Lung (tissue), 12 donors: ENCODE results near the gene RILPL1. TPM values are rescaled to one million over a fixed set of nuclear protein-coding genes. Genes with fewer than 3 reads are reported as not detected.
A peak's percentile ranks its signal among the peaks of the same experiment; 100 is the strongest.
"Not testable (repeated sequence)": the region's sequence is repeated elsewhere in the genome, so short reads cannot be mapped to it uniquely, and the experiment has no call there.

ENCODE experiments used
- ATAC-seq: fragments of 200-7000 bp; cut with Tn5 transposase; one replicate; pipeline ENCODE4 v1.9.1; 2020; ENCODE audit warnings: moderate number of reproducible peaks; ENCODE audit not compliant: insufficient read depth, low FRiP score
- DNase-seq, 3 donors: peaks; one replicate each; pipeline ENCODE4 v3.0.0-alpha.2; 2013 to 2017
- H3K27ac ChIP-seq, 2 donors: one replicate each; pipeline ENCODE4 v1.5.1; 2013; ENCODE audit warnings: mild to moderate bottlenecking in 2 of 2, moderate library complexity in 2 of 2, control low read depth in 1 of 2, inconsistent platforms in 1 of 2, low read depth in 1 of 2, low read length in 1 of 2
- H3K27me3 ChIP-seq, 3 donors: one replicate each; pipeline ENCODE4 v1.5.1; 2013; ENCODE audit warnings: low read length in 2 of 3; ENCODE audit not compliant: control insufficient read depth in 3 of 3, insufficient read depth in 3 of 3
- H3K36me3 ChIP-seq, 4 donors: one replicate each; pipeline ENCODE4 v1.5.1; 2013; ENCODE audit warnings: low read length in 4 of 4, mild to moderate bottlenecking in 1 of 4, moderate library complexity in 1 of 4; ENCODE audit not compliant: control insufficient read depth in 4 of 4, insufficient read depth in 4 of 4
- H3K4me1 ChIP-seq, 5 donors: one replicate each; pipeline ENCODE4 v1.5.1; 2013; ENCODE audit warnings: low read length in 5 of 5, mild to moderate bottlenecking in 2 of 5, moderate library complexity in 1 of 5; ENCODE audit not compliant: control insufficient read depth in 5 of 5, insufficient read depth in 5 of 5
- H3K4me3 ChIP-seq: one replicate; pipeline ENCODE4 v1.5.1; 2013; ENCODE audit warnings: mild to moderate bottlenecking, control low read depth, moderate library complexity
- H3K9ac ChIP-seq, 2 donors: one replicate each; pipeline ENCODE4 v1.5.1; 2013; ENCODE audit warnings: low read length in 2 of 2, control low read depth in 1 of 2; ENCODE audit not compliant: insufficient read depth in 1 of 2
- H3K9me3 ChIP-seq, 4 donors: one replicate each; pipeline ENCODE4 v1.5.1; 2013; ENCODE audit warnings: low read length in 3 of 4, mild to moderate bottlenecking in 1 of 4, moderate library complexity in 1 of 4; ENCODE audit not compliant: control insufficient read depth in 4 of 4, insufficient read depth in 3 of 4
- CTCF ChIP-seq: IDR thresholded peaks from 2 replicates; pipeline ENCODE4 v1.5.1; 2012; ENCODE audit warnings: mild to moderate bottlenecking; ENCODE audit errors: control extremely low read depth, extremely low read depth
- WGBS, 2 donors: extraction: QIAGEN DNeasy Blood & Tissue Kit; methylation state at CpG; one replicate each; pipeline ENCODE4 v1.1.7; 2013; 5-methylcytosine and 5-hydroxymethylcytosine counted together
- polyA plus RNA-seq, 2 donors: library from polyadenylated mRNA; stranded (reverse); fragments of 200-250 nt; gene quantifications; one replicate each; pipeline ENCODE4 v1.2.1, GENCODE V29; 2013
- total RNA-seq, 2 donors: library from RNA; depleted of rRNA in 1 of 2; stranded (reverse); fragments of >200 nt in 1 of 2; gene quantifications; one replicate each; pipeline ENCODE4 v1.2.1, GENCODE V29; 2014 to 2021
- donor health status: control.
- donor health status: control.
- donor health status: Bipolar disorder and iron deficiency.
- donor health status: healthy.
- donor health status: DM: yes; HTN: yes; CAD: no.

RILPL1 gene
- total and polyA plus RNA-seq, 4 donors: 9.5 to 14.6 (median 12.2) TPM

- Histone ChIP-seq H3K4me3 (no peak overlapping the region), H3K36me3 (peaks cover 2 to 17% (median 12%) of the 10 kb centered on the region in 4 donors), H3K27me3 (no peaks in the 10 kb centered on the region), H3K9ac (no peak overlapping the region), H3K27ac (no peak overlapping the region), H3K4me1 (peaks cover 0 to under 1% (median 0%) of the 10 kb centered on the region in 5 donors), H3K9me3 (no peaks in the 10 kb centered on the region)
- DNase-seq (no peak), ATAC-seq (no peak)
- TF ChIP-seq CTCF: no peak
- WGBS, 2 donors: 58 to 72% methylated on average over 18 of the region's 18 CpGs
Measured at GRCh38 chr12:123483602-123484248, 49.8 kb downstream of the RILPL1 start.

- ATAC-seq (no peak), DNase-seq (no peak)
- Histone ChIP-seq H3K36me3 (peaks cover 6 to 14% (median 14%) of the 10 kb centered on the region in 4 donors), H3K4me1 (peaks cover 0 to 4% (median 0%) of the 10 kb centered on the region in 5 donors), H3K27me3 (no peaks in the 10 kb centered on the region), H3K9ac (no peak overlapping the region), H3K9me3 (no peaks in the 10 kb centered on the region), H3K4me3 (no peak overlapping the region), H3K27ac (no peak overlapping the region)
- WGBS, 2 donors: 74 to 81% methylated on average over 6 of the region's 6 CpGs
- no peak for TF ChIP-seq CTCF
Measured at GRCh38 chr12:123482876-123483275, 50.6 kb downstream of the RILPL1 start.

GRCh38 chr12:123481251-123481650 is 52.3 kb downstream of the RILPL1 start:
- 95% methylated on average over 5 of the region's 5 CpGs for WGBS, 2 donors
- not testable (repeated sequence) for H3K4me1 ChIP-seq, ATAC-seq

GRCh38 chr12:123479442-123480180 is 53.9 kb downstream of the RILPL1 start:
- Histone ChIP-seq H3K27me3 (no peaks in the 10 kb centered on the region), H3K27ac (peak overlapping the region; percentile 41 to 84), H3K36me3 (peaks cover 9 to 23% (median 10%) of the 10 kb centered on the region in 4 donors), H3K9ac (no peak overlapping the region), H3K4me1 (peaks cover 0 to 4% (median 0%) of the 10 kb centered on the region in 5 donors), H3K9me3 (no peaks in the 10 kb centered on the region), H3K4me3 (no peak overlapping the region)
- 71 to 86% methylated on average over 14 of the region's 14 CpGs for WGBS, 2 donors
- TF ChIP-seq CTCF: no peak
- DNase-seq (no peak), ATAC-seq (no peak)

More at GRCh38 chr12:123481251-123481650, 52.3 kb downstream of the RILPL1 start:
- not testable (repeated sequence) for H3K4me3 ChIP-seq, H3K27me3 ChIP-seq, DNase-seq, H3K27ac ChIP-seq, H3K9me3 ChIP-seq, H3K9ac ChIP-seq
- H3K36me3 ChIP-seq: peaks cover 6 to 16% (median 13%) of the 10 kb centered on the region in 4 donors
